ENCODE data around the gene DNAI7. TPM values are rescaled to one million over a fixed set of nuclear protein-coding genes. Genes with fewer than 3 reads are reported as not detected.

Gene DNAI7
- total RNA-seq, 1 experiment from 2014 or later = 0.10 TPM

DNA sequence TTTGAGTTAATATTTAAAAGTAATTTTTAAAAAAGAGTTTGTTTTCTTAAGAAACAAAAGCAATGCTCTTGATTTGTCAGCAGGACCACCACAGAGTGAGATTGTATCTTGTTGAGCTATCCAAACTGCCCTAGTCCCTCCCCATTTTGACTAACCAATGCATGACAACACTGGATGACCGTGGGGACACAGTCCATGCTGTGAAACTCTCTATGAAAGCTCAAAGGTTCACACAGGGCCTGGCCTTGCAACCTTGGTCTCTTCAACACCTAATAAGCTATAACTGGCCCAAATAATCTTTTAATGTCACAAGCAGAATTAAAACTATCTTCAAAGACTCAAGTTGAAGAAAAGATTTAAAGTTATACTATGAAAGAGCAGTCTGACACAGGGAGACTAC is 13.6 kb upstream of the DNAI7 start:
- POLR2A ChIA-PET = no interaction called here
- no peaks in the 10 kb centered on the region for H3K27me3 ChIP-seq (ENCODE audit: control insufficient read depth, insufficient read depth, low read length)
- ATAC-seq = no peak
- intact Hi-C loops (cut with micrococcal nuclease; ENCODE audit: unreplicated experiment) = no loop called here
- peaks cover 14% of the 10 kb centered on the region for H3K36me3 ChIP-seq (ENCODE audit: control insufficient read depth, insufficient read depth, low read length)
- TF ChIP-seq, protein P1, sequence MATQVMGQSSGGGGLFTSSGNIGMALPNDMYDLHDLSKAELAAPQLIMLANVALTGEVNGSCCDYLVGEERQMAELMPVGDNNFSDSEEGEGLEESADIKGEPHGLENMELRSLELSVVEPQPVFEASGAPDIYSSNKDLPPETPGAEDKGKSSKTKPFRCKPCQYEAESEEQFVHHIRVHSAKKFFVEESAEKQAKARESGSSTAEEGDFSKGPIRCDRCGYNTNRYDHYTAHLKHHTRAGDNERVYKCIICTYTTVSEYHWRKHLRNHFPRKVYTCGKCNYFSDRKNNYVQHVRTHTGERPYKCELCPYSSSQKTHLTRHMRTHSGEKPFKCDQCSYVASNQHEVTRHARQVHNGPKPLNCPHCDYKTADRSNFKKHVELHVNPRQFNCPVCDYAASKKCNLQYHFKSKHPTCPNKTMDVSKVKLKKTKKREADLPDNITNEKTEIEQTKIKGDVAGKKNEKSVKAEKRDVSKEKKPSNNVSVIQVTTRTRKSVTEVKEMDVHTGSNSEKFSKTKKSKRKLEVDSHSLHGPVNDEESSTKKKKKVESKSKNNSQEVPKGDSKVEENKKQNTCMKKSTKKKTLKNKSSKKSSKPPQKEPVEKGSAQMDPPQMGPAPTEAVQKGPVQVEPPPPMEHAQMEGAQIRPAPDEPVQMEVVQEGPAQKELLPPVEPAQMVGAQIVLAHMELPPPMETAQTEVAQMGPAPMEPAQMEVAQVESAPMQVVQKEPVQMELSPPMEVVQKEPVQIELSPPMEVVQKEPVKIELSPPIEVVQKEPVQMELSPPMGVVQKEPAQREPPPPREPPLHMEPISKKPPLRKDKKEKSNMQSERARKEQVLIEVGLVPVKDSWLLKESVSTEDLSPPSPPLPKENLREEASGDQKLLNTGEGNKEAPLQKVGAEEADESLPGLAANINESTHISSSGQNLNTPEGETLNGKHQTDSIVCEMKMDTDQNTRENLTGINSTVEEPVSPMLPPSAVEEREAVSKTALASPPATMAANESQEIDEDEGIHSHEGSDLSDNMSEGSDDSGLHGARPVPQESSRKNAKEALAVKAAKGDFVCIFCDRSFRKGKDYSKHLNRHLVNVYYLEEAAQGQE (IDR thresholded peaks at IDR 0.05; ENCODE audit: insufficient read depth in 1 of 2, low read depth in 2 of 2, low read length in 1 of 2) = no peak
- TF ChIP-seq TCF7L2 (IDR thresholded peaks at IDR 0.05; ENCODE audit: low read depth, low read length) (no peak), POLR2AphosphoS5 (IDR thresholded peaks at IDR 0.05; ENCODE audit: low read depth, low read length) (no peak)
- H3K4me1 ChIP-seq (ENCODE audit: control insufficient read depth, insufficient read depth, low read length) = no peaks in the 10 kb centered on the region
- CTCF ChIA-PET = interaction anchor here (0.9 kb wide), 1 partner anchor 33 kb away, joined by 3 read pairs; no protein-coding TSS in a partner anchor
- no peaks in the 10 kb centered on the region for H3K9me3 ChIP-seq (ENCODE audit: control insufficient read depth, insufficient read depth, low read depth, low read length)
- H3K4me3 ChIP-seq (ENCODE audit: low read depth in 2 of 2, low read length in 2 of 2) = no peak overlapping the region
- no peak overlapping the region for H3K27ac ChIP-seq (ENCODE audit: low read length)
- BruUV-seq (replicated peaks) = no TSS peak
- in situ Hi-C loops (cut with HindIII; ENCODE audit: low pct_unique_long_range_greater_than_20kb, low sequenced_read_pairs) = no loop called here
- no peak for DNase-seq (ENCODE audit: low read depth, low spot score)

DNA sequence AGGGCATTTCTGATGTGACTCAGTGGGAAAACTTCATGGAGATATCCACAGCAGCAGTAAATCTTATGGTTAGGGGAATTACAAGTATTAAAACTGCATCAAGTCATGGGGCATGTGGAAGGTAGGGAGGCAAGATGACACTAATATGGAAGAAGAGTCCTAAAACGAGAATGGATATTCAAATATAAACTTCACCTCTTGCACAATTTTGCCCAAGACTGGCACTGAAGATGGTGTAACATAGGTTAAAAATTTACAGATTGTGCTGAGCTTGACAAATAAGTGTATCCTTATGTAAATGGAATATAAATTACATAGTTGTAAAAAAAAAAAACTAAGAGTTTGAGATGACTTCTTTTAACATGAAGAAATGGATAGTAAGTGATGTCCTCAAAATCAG is 12.9 kb upstream of the DNAI7 start:
- in situ Hi-C loops (cut with HindIII; ENCODE audit: low pct_unique_long_range_greater_than_20kb, low sequenced_read_pairs) = no loop called here
- Histone ChIP-seq H3K4me3 (ENCODE audit: low read depth in 2 of 2, low read length in 2 of 2) (no peak overlapping the region), H3K27me3 (ENCODE audit: control insufficient read depth, insufficient read depth, low read length) (no peaks in the 10 kb centered on the region), H3K27ac (ENCODE audit: low read length) (no peak overlapping the region), H3K4me1 (ENCODE audit: control insufficient read depth, insufficient read depth, low read length) (no peaks in the 10 kb centered on the region), H3K36me3 (ENCODE audit: control insufficient read depth, insufficient read depth, low read length) (peaks cover 14% of the 10 kb centered on the region), H3K9me3 (ENCODE audit: control insufficient read depth, insufficient read depth, low read depth, low read length) (no peaks in the 10 kb centered on the region)
- TF ChIP-seq TCF7L2 (IDR thresholded peaks at IDR 0.05; ENCODE audit: low read depth, low read length) = no peak
- no peak for TF ChIP-seq POLR2AphosphoS5 (IDR thresholded peaks at IDR 0.05; ENCODE audit: low read depth, low read length)
- TF ChIP-seq, protein P2, sequence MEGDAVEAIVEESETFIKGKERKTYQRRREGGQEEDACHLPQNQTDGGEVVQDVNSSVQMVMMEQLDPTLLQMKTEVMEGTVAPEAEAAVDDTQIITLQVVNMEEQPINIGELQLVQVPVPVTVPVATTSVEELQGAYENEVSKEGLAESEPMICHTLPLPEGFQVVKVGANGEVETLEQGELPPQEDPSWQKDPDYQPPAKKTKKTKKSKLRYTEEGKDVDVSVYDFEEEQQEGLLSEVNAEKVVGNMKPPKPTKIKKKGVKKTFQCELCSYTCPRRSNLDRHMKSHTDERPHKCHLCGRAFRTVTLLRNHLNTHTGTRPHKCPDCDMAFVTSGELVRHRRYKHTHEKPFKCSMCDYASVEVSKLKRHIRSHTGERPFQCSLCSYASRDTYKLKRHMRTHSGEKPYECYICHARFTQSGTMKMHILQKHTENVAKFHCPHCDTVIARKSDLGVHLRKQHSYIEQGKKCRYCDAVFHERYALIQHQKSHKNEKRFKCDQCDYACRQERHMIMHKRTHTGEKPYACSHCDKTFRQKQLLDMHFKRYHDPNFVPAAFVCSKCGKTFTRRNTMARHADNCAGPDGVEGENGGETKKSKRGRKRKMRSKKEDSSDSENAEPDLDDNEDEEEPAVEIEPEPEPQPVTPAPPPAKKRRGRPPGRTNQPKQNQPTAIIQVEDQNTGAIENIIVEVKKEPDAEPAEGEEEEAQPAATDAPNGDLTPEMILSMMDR (IDR thresholded peaks at IDR 0.05) = no peak
- intact Hi-C loops (cut with micrococcal nuclease; ENCODE audit: unreplicated experiment) = no loop called here
- CTCF ChIA-PET = no interaction called here
- ATAC-seq (no peak), DNase-seq (ENCODE audit: low read depth, low spot score) (no peak)
- no TSS peak for BruUV-seq (replicated peaks)
- POLR2A ChIA-PET = no interaction called here

DNA sequence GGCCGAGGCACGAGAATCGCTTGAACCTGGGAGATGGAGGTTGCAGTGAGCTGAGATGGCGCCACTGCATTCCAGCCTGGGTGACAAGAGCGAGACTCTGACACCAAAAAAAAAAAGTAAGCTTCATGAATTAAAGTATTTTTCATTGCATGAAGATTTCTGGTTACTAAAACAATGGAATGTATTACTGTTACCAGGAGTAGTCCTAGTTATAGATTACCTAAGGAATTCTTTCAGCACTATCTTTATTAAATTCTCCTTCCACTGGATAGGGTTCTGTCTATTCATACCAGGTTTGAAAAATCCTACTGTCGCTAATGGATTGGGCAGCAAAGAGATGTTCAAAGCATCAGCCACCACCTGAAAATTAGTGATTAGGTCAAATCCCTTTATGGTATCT is 12.5 kb upstream of the DNAI7 start:
- no peak for DNase-seq (ENCODE audit: low read depth, low spot score)
- no peak overlapping the region for H3K27ac ChIP-seq (ENCODE audit: low read length)
- no peak for ATAC-seq
- TF ChIP-seq, protein P1 (IDR thresholded peaks at IDR 0.05; ENCODE audit: insufficient read depth in 1 of 2, low read depth in 2 of 2, low read length in 1 of 2) = no peak
- TF ChIP-seq, protein P2 (IDR thresholded peaks at IDR 0.05) = no peak
- TF ChIP-seq POLR2AphosphoS5 (IDR thresholded peaks at IDR 0.05; ENCODE audit: low read depth, low read length) = no peak
- TF ChIP-seq TCF7L2 (IDR thresholded peaks at IDR 0.05; ENCODE audit: low read depth, low read length) = no peak
- no peak for TF ChIP-seq SIN3A (IDR thresholded peaks at IDR 0.05; ENCODE audit: borderline replicate concordance, insufficient read depth, low read depth, low read length)
- intact Hi-C loops (cut with micrococcal nuclease; ENCODE audit: unreplicated experiment) (no loop called here), in situ Hi-C loops (cut with HindIII; ENCODE audit: low pct_unique_long_range_greater_than_20kb, low sequenced_read_pairs) (no loop called here)
- POLR2A ChIA-PET = no interaction called here
- no peak overlapping the region for H3K4me3 ChIP-seq (ENCODE audit: low read depth in 2 of 2, low read length in 2 of 2)
- no peaks in the 10 kb centered on the region for H3K27me3 ChIP-seq (ENCODE audit: control insufficient read depth, insufficient read depth, low read length)
- CTCF ChIA-PET = no interaction called here
- no peaks in the 10 kb centered on the region for H3K9me3 ChIP-seq (ENCODE audit: control insufficient read depth, insufficient read depth, low read depth, low read length)
- H3K36me3 ChIP-seq (ENCODE audit: control insufficient read depth, insufficient read depth, low read length) = peaks cover 14% of the 10 kb centered on the region
- no TSS peak for BruUV-seq (replicated peaks)
- H3K4me1 ChIP-seq (ENCODE audit: control insufficient read depth, insufficient read depth, low read length) = no peaks in the 10 kb centered on the region
